H9 (cell line): ENCODE results near the gene TGFBR3L. TPM values are rescaled to one million over a fixed set of nuclear protein-coding genes. Genes with fewer than 3 reads are reported as not detected.

Source experiments
- DNase-seq: peaks from one replicate; pipeline ENCODE4 v3.0.0-alpha.2; 2017
- H2AFZ ChIP-seq: one replicate; pipeline ENCODE4 v1.6.1; 2013; ENCODE audit warnings: mild to moderate bottlenecking, low read length, control low read depth, moderate library complexity
- H2AK5ac ChIP-seq: 2 replicates; pipeline ENCODE4 v1.6.1; 2013; ENCODE audit warnings: low read length, control low read depth, mixed read lengths; ENCODE audit not compliant: insufficient read length
- H2BK120ac ChIP-seq: one replicate; pipeline ENCODE4 v1.6.1; 2013; ENCODE audit warnings: low read depth, mild to moderate bottlenecking, low read length, control low read depth, inconsistent platforms; ENCODE audit not compliant: poor library complexity, severe bottlenecking
- H2BK12ac ChIP-seq: 2 replicates; pipeline ENCODE4 v1.6.1; 2013; ENCODE audit warnings: low read length, control low read depth, mixed read lengths, low read depth; ENCODE audit not compliant: insufficient read length
- H2BK15ac ChIP-seq: 2 replicates; pipeline ENCODE4 v1.6.1; 2013; ENCODE audit warnings: low read depth, low read length, control low read depth
- H2BK20ac ChIP-seq: one replicate; pipeline ENCODE4 v1.6.1; 2013; ENCODE audit warnings: low read depth, mild to moderate bottlenecking, low read length, control low read depth, inconsistent platforms; ENCODE audit not compliant: poor library complexity, severe bottlenecking
- H2BK5ac ChIP-seq: 2 replicates; pipeline ENCODE4 v1.6.1; 2013; ENCODE audit warnings: low read length, control low read depth, mixed read lengths; ENCODE audit not compliant: insufficient read length
- H3K14ac ChIP-seq: 2 replicates; pipeline ENCODE4 v1.6.1; 2013; ENCODE audit warnings: low read length, control low read depth; ENCODE audit not compliant: insufficient read depth
- H3K18ac ChIP-seq: 2 replicates; pipeline ENCODE4 v1.6.1; 2013; ENCODE audit warnings: low read depth, mild to moderate bottlenecking, mixed read lengths, low read length, control low read depth; ENCODE audit not compliant: insufficient read length
- H3K23ac ChIP-seq: 2 replicates; pipeline ENCODE4 v1.6.1; 2013; ENCODE audit warnings: low read length, control low read depth, mixed read lengths, low read depth; ENCODE audit not compliant: insufficient read length
- H3K23me2 ChIP-seq: 2 replicates; pipeline ENCODE4 v1.6.1; 2013; ENCODE audit warnings: low read depth, mild to moderate bottlenecking, mixed read lengths, low read length, control low read depth; ENCODE audit not compliant: insufficient read length, poor library complexity, severe bottlenecking
- H3K27ac ChIP-seq: 2 replicates; pipeline ENCODE4 v1.5.1; 2013; ENCODE audit warnings: low read length, control low read depth, mixed read lengths, low read depth; ENCODE audit not compliant: insufficient read length
- H3K27me3 ChIP-seq: 2 replicates; pipeline ENCODE4 v1.6.1; 2013; ENCODE audit warnings: low read length, control low read depth, inconsistent platforms; ENCODE audit not compliant: insufficient read depth
- H3K4ac ChIP-seq: 2 replicates; pipeline ENCODE4 v1.6.1; 2013; ENCODE audit warnings: low read depth, mild to moderate bottlenecking, control low read depth, inconsistent platforms, low read length, moderate library complexity
- H3K4me1 ChIP-seq: 2 replicates; pipeline ENCODE4 v1.6.1; 2013; ENCODE audit warnings: low read length, control low read depth, inconsistent platforms; ENCODE audit not compliant: insufficient read depth
- H3K4me2 ChIP-seq: 2 replicates; pipeline ENCODE4 v1.6.1; 2013; ENCODE audit warnings: low read length, control low read depth, mixed read lengths; ENCODE audit not compliant: insufficient read length, insufficient read depth
- H3K56ac ChIP-seq: 2 replicates; pipeline ENCODE4 v1.6.1; 2013; ENCODE audit warnings: low read depth, mild to moderate bottlenecking, mixed read lengths, low read length, control low read depth; ENCODE audit not compliant: insufficient read length
- H3K79me1 ChIP-seq: 2 replicates; pipeline ENCODE4 v1.6.1; 2013; ENCODE audit warnings: low read depth, mild to moderate bottlenecking, moderate library complexity, low read length, control low read depth, inconsistent platforms; ENCODE audit not compliant: insufficient read depth, poor library complexity, severe bottlenecking
- H3K79me2 ChIP-seq: 2 replicates; pipeline ENCODE4 v1.6.1; 2013; ENCODE audit warnings: low read length, control low read depth, inconsistent platforms; ENCODE audit not compliant: insufficient read depth
- H3K9ac ChIP-seq: 2 replicates; pipeline ENCODE4 v1.6.1; 2013; ENCODE audit warnings: low read length, control low read depth, mixed read lengths; ENCODE audit not compliant: insufficient read length; ENCODE audit errors: extremely low read depth
- H3K9me3 ChIP-seq: one replicate; pipeline ENCODE4 v1.6.1; 2013; ENCODE audit warnings: low read depth, low read length, inconsistent platforms; ENCODE audit not compliant: control insufficient read depth
- H3T11ph ChIP-seq: one replicate; pipeline ENCODE4 v1.6.1; 2013; ENCODE audit warnings: mild to moderate bottlenecking, low read length, control low read depth, inconsistent platforms
- H4K20me1 ChIP-seq: one replicate; pipeline ENCODE4 v1.6.1; 2013; ENCODE audit not compliant: control insufficient read depth, insufficient read length, insufficient read depth
- H4K5ac ChIP-seq: 2 replicates; pipeline ENCODE4 v1.6.1; 2013; ENCODE audit warnings: low read depth, mild to moderate bottlenecking, mixed read lengths, low read length, control low read depth; ENCODE audit not compliant: insufficient read length
- H4K8ac ChIP-seq: replicated peaks from 2 replicates; pipeline ENCODE4 v1.6.1; 2013; ENCODE audit warnings: low read length, control low read depth, mixed read lengths, low read depth; ENCODE audit not compliant: insufficient read length
- H4K91ac ChIP-seq: 2 replicates; pipeline ENCODE4 v1.6.1; 2013; ENCODE audit warnings: low read depth, mild to moderate bottlenecking, moderate library complexity, mixed read lengths, low read length, control low read depth; ENCODE audit not compliant: insufficient read length
- H3K27ac Mint-ChIP-seq, 3 experiments: 2 replicates in 2 of 3; 3 replicates in 1 of 3; pipeline ENCODE4 v1.8.0; 2020 to 2021; ENCODE audit warnings: mixed read lengths in 3 of 3, mild to moderate bottlenecking in 1 of 3, moderate library complexity in 1 of 3
- H3K27me3 Mint-ChIP-seq: 2 replicates; pipeline ENCODE4 v1.8.0; 2021; ENCODE audit warnings: low read depth, mild to moderate bottlenecking, moderate library complexity, mixed read lengths
- H3K36me3 Mint-ChIP-seq, 3 experiments: 2 replicates in 2 of 3; 3 replicates in 1 of 3; pipeline ENCODE4 v1.8.0; 2020 to 2021; ENCODE audit warnings: low read depth in 3 of 3, mixed read lengths in 3 of 3; ENCODE audit not compliant: insufficient read depth in 1 of 3
- H3K4me1 Mint-ChIP-seq, 2 experiments: 2 replicates each; pipeline ENCODE4 v1.8.0; 2020; ENCODE audit warnings: mixed read lengths in 2 of 2
- H3K4me3 Mint-ChIP-seq, 2 experiments: 2 replicates in 1 of 2; 3 replicates in 1 of 2; pipeline ENCODE4 v1.8.0; 2020 to 2021; ENCODE audit warnings: mild to moderate bottlenecking in 2 of 2, mixed read lengths in 2 of 2, moderate library complexity in 1 of 2
- H3K9me3 Mint-ChIP-seq, 2 experiments: 2 replicates in 1 of 2; 3 replicates in 1 of 2; pipeline ENCODE4 v1.8.0; 2020; ENCODE audit warnings: mild to moderate bottlenecking in 2 of 2, mixed read lengths in 2 of 2, moderate library complexity in 1 of 2
- CTCF ChIP-seq: fragments of 200-600 bp; sonication (generic); conservative IDR thresholded peaks from 3 replicates; pipeline ENCODE4 v1.8.0; 2021; ENCODE audit warnings: antibody characterized with exemption, mild to moderate bottlenecking
- WGBS: extraction: QIAGEN DNeasy Blood & Tissue Kit; methylation state at CpG from one replicate; pipeline ENCODE4 v1.1.7; 2013; ENCODE audit warnings: missing lambda C conversion rate, low lambda C conversion rate, mixed read lengths; ENCODE audit not compliant: insufficient read length; ENCODE audit errors: extremely low coverage; 5-methylcytosine and 5-hydroxymethylcytosine counted together
- total RNA-seq: library from RNA; stranded (reverse); gene quantifications from 2 replicates; pipeline ENCODE4 v1.2.1, GENCODE V29; 2021

TGFBR3L gene
- total RNA-seq, 1 experiment from 2014 or later: 5.5 TPM

DNA sequence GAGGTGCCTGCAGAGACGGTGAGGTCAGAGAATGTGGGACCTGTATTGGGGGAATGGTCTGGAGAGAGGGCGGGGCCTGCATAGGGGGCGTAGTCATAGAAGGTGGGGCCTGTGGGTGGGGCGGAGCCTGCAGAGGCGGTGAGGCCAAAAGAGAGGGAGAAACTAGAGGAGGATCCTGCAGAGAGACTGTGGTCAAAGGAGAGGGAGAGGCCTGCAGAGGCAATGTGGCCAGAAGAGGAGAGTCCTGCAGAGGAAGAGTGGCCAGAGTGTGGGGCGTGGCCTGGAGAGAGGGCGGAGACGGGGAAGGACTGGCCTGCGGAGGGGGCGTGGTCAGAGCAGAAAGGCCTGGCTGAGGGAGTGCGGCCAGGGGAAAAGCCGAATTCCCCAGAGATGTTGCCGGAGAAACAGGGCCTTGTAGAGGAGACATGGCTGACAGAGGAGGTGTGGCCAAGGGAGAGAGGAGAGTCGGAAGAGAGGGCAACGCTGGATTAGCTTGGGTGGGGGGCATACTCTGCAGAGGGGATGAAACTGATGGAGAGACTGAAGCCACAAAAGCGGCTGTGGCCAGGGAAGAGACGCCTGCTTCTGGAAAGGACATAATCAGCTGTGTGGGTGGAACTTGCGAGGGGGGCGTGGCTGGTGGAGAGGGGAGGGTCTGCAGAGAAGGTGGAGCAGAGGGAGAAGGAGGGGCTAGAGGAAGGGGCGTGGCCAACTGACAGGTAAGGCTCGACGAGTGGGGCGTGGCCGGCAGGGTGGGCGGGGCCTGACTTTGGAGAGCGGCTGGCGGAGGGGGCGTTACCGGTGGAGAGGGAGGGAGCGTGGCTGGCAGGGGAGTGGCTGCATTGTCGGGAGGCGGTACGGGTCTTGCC lies 43.0 kb upstream of the TGFBR3L start:
- H3K9ac ChIP-seq: no peak overlapping the region
- H3K56ac ChIP-seq: no peak overlapping the region
- no peak overlapping the region for H3K27ac ChIP-seq
- H3K79me2 ChIP-seq: no peaks in the 10 kb centered on the region
- DNase-seq: peak; percentile 99
- no peaks in the 10 kb centered on the region for H3K9me3 ChIP-seq
- H2BK12ac ChIP-seq: no peak overlapping the region
- no CpG with 5 or more reads among the region's 33 CpGs for WGBS
- no peak overlapping the region for H2AFZ ChIP-seq
- no peak overlapping the region for H2AK5ac ChIP-seq
- no peak overlapping the region for H3T11ph ChIP-seq
- H2BK15ac ChIP-seq: no peak overlapping the region
- H3K23ac ChIP-seq: no peak overlapping the region
- TF ChIP-seq CTCF: no peak
- H3K79me1 ChIP-seq: no peaks in the 10 kb centered on the region
- no peak overlapping the region for H3K18ac ChIP-seq
- Mint-ChIP-seq H3K36me3 (peaks cover 0 to 6% (median 5%) of the 10 kb centered on the region in 3 experiments; a peak in 4 of 7 replicates), H3K9me3 (no peaks in the 10 kb centered on the region), H3K27me3 (peaks cover 21% of the 10 kb centered on the region), H3K4me1 (peaks cover 17 to 35% of the 10 kb centered on the region in 2 experiments), H3K4me3 (peak overlapping the region; percentile 42 to 73), H3K27ac (peak overlapping the region; percentile 83 to 99 (median 98))
- no peak overlapping the region for H2BK5ac ChIP-seq
- no peak overlapping the region for H4K8ac ChIP-seq
- H4K91ac ChIP-seq: no peak overlapping the region
- H2BK20ac ChIP-seq: no peak overlapping the region
- H3K4ac ChIP-seq: no peak overlapping the region
- peaks cover 22% of the 10 kb centered on the region for H3K23me2 ChIP-seq
- no peaks in the 10 kb centered on the region; the same call in 1 of the 2 replicates for H3K4me1 ChIP-seq
- peak overlapping the region; percentile 24 for H3K4me2 ChIP-seq
- H2BK120ac ChIP-seq: no peak overlapping the region
- peaks cover 1% of the 10 kb centered on the region; the same call in 1 of the 2 replicates for H3K27me3 ChIP-seq
- peaks cover 2% of the 10 kb centered on the region for H4K20me1 ChIP-seq
- no peak overlapping the region for H4K5ac ChIP-seq
- H3K14ac ChIP-seq: no peak overlapping the region
